ENCODE measurements around the gene ZNF618. TPM values are rescaled to one million over a fixed set of nuclear protein-coding genes. Genes with fewer than 3 reads are reported as not detected.

Gene ZNF618
- total RNA-seq, 1 experiment from 2014 or later: 29.4 TPM

GRCh38 chr9:113886466-113886865, 10.4 kb downstream of the ZNF618 start:
- intact Hi-C loops (cut with micrococcal nuclease; ENCODE audit: unreplicated experiment): no loop called here
- POLR2A ChIA-PET (ENCODE audit: low non-redundant PET): interaction anchor here (0.6 kb wide), 1 partner anchor 209 kb away, joined by 3 read pairs; no protein-coding TSS in a partner anchor
- TF ChIP-seq, protein P1, sequence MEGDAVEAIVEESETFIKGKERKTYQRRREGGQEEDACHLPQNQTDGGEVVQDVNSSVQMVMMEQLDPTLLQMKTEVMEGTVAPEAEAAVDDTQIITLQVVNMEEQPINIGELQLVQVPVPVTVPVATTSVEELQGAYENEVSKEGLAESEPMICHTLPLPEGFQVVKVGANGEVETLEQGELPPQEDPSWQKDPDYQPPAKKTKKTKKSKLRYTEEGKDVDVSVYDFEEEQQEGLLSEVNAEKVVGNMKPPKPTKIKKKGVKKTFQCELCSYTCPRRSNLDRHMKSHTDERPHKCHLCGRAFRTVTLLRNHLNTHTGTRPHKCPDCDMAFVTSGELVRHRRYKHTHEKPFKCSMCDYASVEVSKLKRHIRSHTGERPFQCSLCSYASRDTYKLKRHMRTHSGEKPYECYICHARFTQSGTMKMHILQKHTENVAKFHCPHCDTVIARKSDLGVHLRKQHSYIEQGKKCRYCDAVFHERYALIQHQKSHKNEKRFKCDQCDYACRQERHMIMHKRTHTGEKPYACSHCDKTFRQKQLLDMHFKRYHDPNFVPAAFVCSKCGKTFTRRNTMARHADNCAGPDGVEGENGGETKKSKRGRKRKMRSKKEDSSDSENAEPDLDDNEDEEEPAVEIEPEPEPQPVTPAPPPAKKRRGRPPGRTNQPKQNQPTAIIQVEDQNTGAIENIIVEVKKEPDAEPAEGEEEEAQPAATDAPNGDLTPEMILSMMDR (conservative IDR thresholded peaks at IDR 0.05; ENCODE audit: low read depth, low read length): no peak
- no peak for TF ChIP-seq EZH2 (IDR thresholded peaks at IDR 0.05; ENCODE audit: borderline replicate concordance, low read depth, low read length, poor library complexity, severe bottlenecking)
- no peaks in the 10 kb centered on the region for H3K27me3 ChIP-seq (replicated peaks; ENCODE audit: insufficient read depth, low read depth, low read length, poor library complexity)
- peak overlapping the region; percentile 14 for H3K4me3 ChIP-seq (ENCODE audit: low read depth, low read length, poor library complexity, severe bottlenecking)
- peak; percentile 22 for DNase-seq (ENCODE audit: low spot score)
- no peak overlapping the region for H3K27ac ChIP-seq (ENCODE audit: low read depth, low read length, poor library complexity, severe bottlenecking)
- peaks cover 11% of the 10 kb centered on the region for H3K36me3 ChIP-seq (ENCODE audit: insufficient read depth, low read length, poor library complexity, severe bottlenecking)
- H3K4me1 ChIP-seq (ENCODE audit: insufficient read depth, low read length, poor library complexity, severe bottlenecking): peaks cover 20% of the 10 kb centered on the region
- CTCF ChIA-PET: no interaction called here
- H3K9me3 ChIP-seq (ENCODE audit: low read depth, low read length, poor library complexity, severe bottlenecking): peaks cover 14% of the 10 kb centered on the region
- BruUV-seq (replicated peaks): no TSS peak

DNA sequence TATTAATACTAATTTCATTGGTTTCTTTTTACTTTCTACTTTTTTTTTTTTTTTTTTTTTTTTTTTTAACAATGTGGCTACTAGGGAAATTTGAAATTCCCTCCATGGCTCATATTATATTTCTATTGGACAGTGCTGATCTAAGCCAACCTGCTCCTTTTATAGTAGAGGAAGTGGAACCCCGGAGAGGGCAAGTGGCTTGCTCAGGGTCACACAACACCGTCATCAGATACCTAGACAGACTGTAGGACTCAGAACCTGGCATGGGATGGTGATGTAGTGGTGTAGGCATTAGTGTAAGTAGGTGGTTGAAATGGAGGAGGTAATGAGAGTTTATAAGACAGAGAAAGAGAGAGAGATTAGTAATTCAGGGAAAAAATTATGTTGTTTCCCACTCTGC, 10.8 kb downstream of the ZNF618 start:
- DNase-seq (ENCODE audit: low spot score): no peak
- ChIA-PET POLR2A (ENCODE audit: low non-redundant PET) (no interaction called here), CTCF (no interaction called here)
- Histone ChIP-seq H3K36me3 (ENCODE audit: insufficient read depth, low read length, poor library complexity, severe bottlenecking) (peaks cover 16% of the 10 kb centered on the region), H3K9me3 (ENCODE audit: low read depth, low read length, poor library complexity, severe bottlenecking) (peaks cover 14% of the 10 kb centered on the region), H3K27ac (ENCODE audit: low read depth, low read length, poor library complexity, severe bottlenecking) (no peak overlapping the region), H3K4me3 (ENCODE audit: low read depth, low read length, poor library complexity, severe bottlenecking) (no peak overlapping the region), H3K4me1 (ENCODE audit: insufficient read depth, low read length, poor library complexity, severe bottlenecking) (peaks cover 20% of the 10 kb centered on the region), H3K27me3 (replicated peaks; ENCODE audit: insufficient read depth, low read depth, low read length, poor library complexity) (no peaks in the 10 kb centered on the region)
- intact Hi-C loops (cut with micrococcal nuclease; ENCODE audit: unreplicated experiment): no loop called here
- BruUV-seq (replicated peaks): no TSS peak
- TF ChIP-seq EZH2 (IDR thresholded peaks at IDR 0.05; ENCODE audit: borderline replicate concordance, low read depth, low read length, poor library complexity, severe bottlenecking): no peak
- TF ChIP-seq, protein P1 (conservative IDR thresholded peaks at IDR 0.05; ENCODE audit: low read depth, low read length): no peak

GRCh38 chr9:113887436-113887835, 11.3 kb downstream of the ZNF618 start:
- Histone ChIP-seq H3K36me3 (ENCODE audit: insufficient read depth, low read length, poor library complexity, severe bottlenecking) (peaks cover 16% of the 10 kb centered on the region), H3K9me3 (ENCODE audit: low read depth, low read length, poor library complexity, severe bottlenecking) (peaks cover 14% of the 10 kb centered on the region), H3K4me1 (ENCODE audit: insufficient read depth, low read length, poor library complexity, severe bottlenecking) (peaks cover 20% of the 10 kb centered on the region), H3K27ac (ENCODE audit: low read depth, low read length, poor library complexity, severe bottlenecking) (no peak overlapping the region), H3K27me3 (replicated peaks; ENCODE audit: insufficient read depth, low read depth, low read length, poor library complexity) (no peaks in the 10 kb centered on the region), H3K4me3 (ENCODE audit: low read depth, low read length, poor library complexity, severe bottlenecking) (no peak overlapping the region)
- CTCF ChIA-PET: no interaction called here
- BruUV-seq (replicated peaks): no TSS peak
- DNase-seq (ENCODE audit: low spot score): no peak
- TF ChIP-seq EZH2 (IDR thresholded peaks at IDR 0.05; ENCODE audit: borderline replicate concordance, low read depth, low read length, poor library complexity, severe bottlenecking): no peak
- TF ChIP-seq, protein P1 (conservative IDR thresholded peaks at IDR 0.05; ENCODE audit: low read depth, low read length): no peak
- POLR2A ChIA-PET (ENCODE audit: low non-redundant PET): no interaction called here
- intact Hi-C loops (cut with micrococcal nuclease; ENCODE audit: unreplicated experiment): no loop called here

Data from A673 (cell line).